Caco-2 (cell line): Measurements from ENCODE around the gene KIT. TPM values are rescaled to one million over a fixed set of nuclear protein-coding genes. Genes with fewer than 3 reads are reported as not detected.

ENCODE experiments used
- BruUV-seq: library from RNA; stranded (reverse); fragments of 400-500 nt; replicated peaks from 2 replicates; lab custom pipeline; 2021; lab: Mats Ljungman, UMichigan
- CTCF ChIA-PET: fragments of 300-600 bp; sonication (Branson Sonifier 250); formaldehyde crosslinking; loops from one replicate; lab custom pipeline; 2022; ENCODE audit warnings: antibody characterized with exemption; lab: Charles Lee
- POLR2A ChIA-PET: fragments of 300-600 bp; sonication (Branson Sonifier 250); formaldehyde crosslinking; loops from one replicate; lab custom pipeline; 2022; ENCODE audit warnings: antibody characterized with exemption; lab: Charles Lee
- DNase-seq, 2 experiments: peaks; one replicate each; pipeline versions ENCODE4 v3.0.0 to v3.0.0-alpha.2; 2020 to 2022
- H3K27me3 ChIP-seq: replicated peaks from 2 replicates; pipeline ENCODE4 v1.6.0; 2011; ENCODE audit warnings: low read length; ENCODE audit not compliant: control insufficient read depth, insufficient read depth
- H3K36me3 ChIP-seq: 2 replicates; pipeline ENCODE4 v1.5.1; 2011; ENCODE audit warnings: low read length; ENCODE audit not compliant: control insufficient read depth, insufficient read depth
- H3K4me1 ChIP-seq: fragments of 250-450 bp; sonication (Bioruptor Pico); 2 replicates; pipeline ENCODE4 v1.5.1; 2020; ENCODE audit warnings: mild to moderate bottlenecking
- H3K4me3 ChIP-seq: 2 replicates; pipeline ENCODE4 v1.5.1; 2011; ENCODE audit warnings: low read depth, mild to moderate bottlenecking, control low read depth, low read length
- H3K9me3 ChIP-seq: fragments of 250-450 bp; sonication (Bioruptor Pico); 2 replicates; pipeline ENCODE4 v1.5.1; 2020; ENCODE audit warnings: mild to moderate bottlenecking, moderate library complexity
- H3K27ac Mint-ChIP-seq: one replicate; pipeline ENCODE4 v1.8.0; 2022; ENCODE audit warnings: mixed read lengths; ENCODE audit not compliant: unreplicated experiment
- H3K27me3 Mint-ChIP-seq: one replicate; pipeline ENCODE4 v1.8.0; 2022; ENCODE audit warnings: mixed read lengths; ENCODE audit not compliant: insufficient read depth, unreplicated experiment
- H3K36me3 Mint-ChIP-seq: one replicate; pipeline ENCODE4 v1.8.0; 2022; ENCODE audit warnings: mild to moderate bottlenecking, mixed read lengths; ENCODE audit not compliant: insufficient read depth, unreplicated experiment
- H3K4me1 Mint-ChIP-seq: one replicate; pipeline ENCODE4 v1.8.0; 2022; ENCODE audit warnings: low read depth, mixed read lengths; ENCODE audit not compliant: unreplicated experiment
- H3K4me3 Mint-ChIP-seq: one replicate; pipeline ENCODE4 v1.8.0; 2022; ENCODE audit warnings: mild to moderate bottlenecking, moderate library complexity, mixed read lengths; ENCODE audit not compliant: unreplicated experiment
- H3K9me3 Mint-ChIP-seq: one replicate; pipeline ENCODE4 v1.8.0; 2022; ENCODE audit warnings: mixed read lengths; ENCODE audit not compliant: unreplicated experiment
- CTCF ChIP-seq, 2 experiments: fragments of 200-600 bp in 1 of 2; IDR thresholded peaks; 1 replicate in 1 of 2; 2 replicates in 1 of 2; pipeline versions ENCODE4 v1.5.1 to v1.8.0; 2011 to 2022; ENCODE audit warnings: antibody characterized with exemption in 1 of 2, control low read depth in 1 of 2, inconsistent platforms in 1 of 2, low read depth in 1 of 2, low read length in 1 of 2, mild to moderate bottlenecking in 1 of 2, moderate library complexity in 1 of 2; ENCODE audit not compliant: insufficient read depth in 1 of 2, severe bottlenecking in 1 of 2, unreplicated experiment in 1 of 2
- intact Hi-C: fragments of 100-400 bp; cut with micrococcal nuclease; formaldehyde crosslinking; loops from one replicate; pipeline ENCODE4 v1.10.0; 2022; ENCODE audit not compliant: unreplicated experiment
- total RNA-seq: library from RNA; stranded (reverse); gene quantifications from 2 replicates; pipeline ENCODE4 v1.2.3, GENCODE V29; 2022

The KIT gene
- total RNA-seq, 1 experiment from 2014 or later, result 1.7 TPM

GRCh38 chr4:54729256-54729655 is 71.5 kb downstream of the KIT start:
- no peaks in the 10 kb centered on the region for H3K36me3 Mint-ChIP-seq
- no peak overlapping the region for H3K27ac Mint-ChIP-seq
- ChIA-PET CTCF (no interaction called here), POLR2A (no interaction called here)
- intact Hi-C loops, result no loop called here
- H3K9me3 Mint-ChIP-seq, result peaks cover 8% of the 10 kb centered on the region
- Histone ChIP-seq H3K4me3 (no peak overlapping the region), H3K9me3 (no peaks in the 10 kb centered on the region), H3K36me3 (no peaks in the 10 kb centered on the region), H3K4me1 (no peaks in the 10 kb centered on the region), H3K27me3 (no peaks in the 10 kb centered on the region)
- no peaks in the 10 kb centered on the region for H3K4me1 Mint-ChIP-seq
- DNase-seq, result no peak
- TF ChIP-seq CTCF (IDR thresholded peaks at IDR 0.05; ENCODE audit: insufficient read depth in 1 of 2, low read depth in 1 of 2, low read length in 1 of 2, severe bottlenecking in 1 of 2, unreplicated experiment in 1 of 2), result no peak
- H3K27me3 Mint-ChIP-seq, result peaks cover 3% of the 10 kb centered on the region
- BruUV-seq, result no TSS peak
- H3K4me3 Mint-ChIP-seq, result no peak overlapping the region

- no peak overlapping the region for H3K4me3 Mint-ChIP-seq
- peaks cover 8% of the 10 kb centered on the region for H3K9me3 Mint-ChIP-seq
- no TSS peak for BruUV-seq
- no peak overlapping the region for H3K27ac Mint-ChIP-seq
- intact Hi-C loops, result no loop called here
- ChIA-PET POLR2A (no interaction called here), CTCF (no interaction called here)
- H3K4me3 ChIP-seq, result no peak overlapping the region
- no peak for DNase-seq
- H3K4me1 ChIP-seq, result no peaks in the 10 kb centered on the region
- no peaks in the 10 kb centered on the region for H3K4me1 Mint-ChIP-seq
- TF ChIP-seq CTCF (IDR thresholded peaks at IDR 0.05; ENCODE audit: insufficient read depth in 1 of 2, low read depth in 1 of 2, low read length in 1 of 2, severe bottlenecking in 1 of 2, unreplicated experiment in 1 of 2), result no peak
- H3K27me3 Mint-ChIP-seq, result no peaks in the 10 kb centered on the region
- no peaks in the 10 kb centered on the region for H3K27me3 ChIP-seq
- H3K36me3 ChIP-seq, result no peaks in the 10 kb centered on the region
- no peaks in the 10 kb centered on the region for H3K36me3 Mint-ChIP-seq
- H3K9me3 ChIP-seq, result no peaks in the 10 kb centered on the region
Measured at GRCh38 chr4:54730581-54730980, 72.8 kb downstream of the KIT start.

GRCh38 chr4:54731552-54731951 is 73.8 kb downstream of the KIT start:
- H3K36me3 Mint-ChIP-seq, result no peaks in the 10 kb centered on the region
- intact Hi-C loops, result no loop called here
- TF ChIP-seq CTCF (IDR thresholded peaks at IDR 0.05; ENCODE audit: insufficient read depth in 1 of 2, low read depth in 1 of 2, low read length in 1 of 2, severe bottlenecking in 1 of 2, unreplicated experiment in 1 of 2), result no peak
- DNase-seq, result no peak
- Histone ChIP-seq H3K36me3 (no peaks in the 10 kb centered on the region), H3K9me3 (no peaks in the 10 kb centered on the region), H3K27me3 (no peaks in the 10 kb centered on the region), H3K4me1 (no peaks in the 10 kb centered on the region), H3K4me3 (no peak overlapping the region)
- no peaks in the 10 kb centered on the region for H3K27me3 Mint-ChIP-seq
- H3K4me3 Mint-ChIP-seq, result no peak overlapping the region
- H3K9me3 Mint-ChIP-seq, result peaks cover 8% of the 10 kb centered on the region
- no peaks in the 10 kb centered on the region for H3K4me1 Mint-ChIP-seq
- no peak overlapping the region for H3K27ac Mint-ChIP-seq
- ChIA-PET CTCF (no interaction called here), POLR2A (no interaction called here)
- BruUV-seq, result no TSS peak
